GM19372 (cell line): ENCODE measurements around the gene VDAC2.

Experiments
- ATAC-seq: cut with Tn5 transposase; IDR thresholded peaks from one replicate; pipeline ENCODE4 v1.9.1; 2021; ENCODE audit warnings: mild to moderate bottlenecking, low read depth, moderate library complexity; ENCODE audit not compliant: unreplicated experiment

Gene VDAC2

GRCh38 chr10:75245354-75246250 lies 35.0 kb downstream of the VDAC2 start:
- ATAC-seq = no peak

DNA sequence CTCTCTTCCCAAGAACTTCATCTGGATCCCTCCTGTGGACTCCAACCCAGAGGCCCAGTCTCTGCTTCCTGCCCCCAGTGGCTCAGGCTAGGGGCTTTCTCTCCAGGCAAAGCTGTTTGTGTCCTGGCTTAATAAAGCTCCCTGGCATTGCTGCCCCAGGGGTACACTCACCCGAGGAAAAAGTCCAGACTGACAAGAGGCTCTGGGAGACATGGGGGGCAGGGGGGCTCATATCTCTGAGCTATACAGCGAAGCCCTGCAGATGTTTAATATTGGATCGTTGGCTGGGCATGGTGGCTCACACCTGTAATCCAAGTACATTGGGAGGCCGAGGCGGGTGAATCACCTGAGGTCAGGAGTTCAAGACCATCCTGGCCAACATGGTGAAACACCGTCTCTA lies 35.9 kb downstream of the VDAC2 start:
- no peak for ATAC-seq

DNA sequence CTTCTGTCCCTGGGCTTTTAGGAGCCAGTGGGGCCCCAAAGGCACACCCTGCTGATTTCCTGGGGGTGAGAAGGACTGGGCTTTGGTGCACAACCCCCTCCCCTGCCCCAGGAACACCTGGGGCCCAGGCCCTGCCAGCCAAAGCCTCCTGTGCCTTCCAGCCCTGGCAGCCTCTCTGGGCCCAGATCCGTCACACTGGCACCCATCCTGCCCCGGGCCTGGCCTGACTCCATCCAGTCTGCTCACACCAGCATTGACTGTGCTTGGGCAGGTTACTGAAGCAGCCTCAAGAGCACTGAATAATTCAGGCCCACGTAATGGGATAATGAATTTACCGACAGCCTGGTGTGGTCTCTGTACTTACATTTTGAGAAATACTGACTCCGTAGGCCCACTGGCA lies 37.2 kb downstream of the VDAC2 start:
- ATAC-seq = no peak

DNA sequence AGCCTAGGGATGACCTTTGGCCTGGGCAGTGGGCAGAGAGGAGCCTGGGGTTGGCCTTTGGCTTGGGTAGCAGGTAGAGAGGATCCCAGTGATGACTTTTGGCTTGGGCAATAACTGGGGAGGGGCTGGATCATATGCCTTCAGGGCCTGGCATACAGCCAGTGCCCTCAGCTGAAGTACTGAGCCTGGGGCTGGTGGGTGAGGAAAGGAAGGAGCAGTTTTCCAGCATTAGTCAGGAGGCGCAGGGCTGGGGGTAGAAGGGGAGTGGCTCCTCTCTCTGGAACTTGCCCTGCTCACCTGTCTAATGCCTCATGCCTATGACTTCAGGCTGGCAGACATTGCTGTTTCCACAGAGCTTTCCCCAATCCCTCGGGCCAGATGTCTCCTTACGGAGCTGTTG lies 40.3 kb downstream of the VDAC2 start:
- ATAC-seq = no peak

DNA sequence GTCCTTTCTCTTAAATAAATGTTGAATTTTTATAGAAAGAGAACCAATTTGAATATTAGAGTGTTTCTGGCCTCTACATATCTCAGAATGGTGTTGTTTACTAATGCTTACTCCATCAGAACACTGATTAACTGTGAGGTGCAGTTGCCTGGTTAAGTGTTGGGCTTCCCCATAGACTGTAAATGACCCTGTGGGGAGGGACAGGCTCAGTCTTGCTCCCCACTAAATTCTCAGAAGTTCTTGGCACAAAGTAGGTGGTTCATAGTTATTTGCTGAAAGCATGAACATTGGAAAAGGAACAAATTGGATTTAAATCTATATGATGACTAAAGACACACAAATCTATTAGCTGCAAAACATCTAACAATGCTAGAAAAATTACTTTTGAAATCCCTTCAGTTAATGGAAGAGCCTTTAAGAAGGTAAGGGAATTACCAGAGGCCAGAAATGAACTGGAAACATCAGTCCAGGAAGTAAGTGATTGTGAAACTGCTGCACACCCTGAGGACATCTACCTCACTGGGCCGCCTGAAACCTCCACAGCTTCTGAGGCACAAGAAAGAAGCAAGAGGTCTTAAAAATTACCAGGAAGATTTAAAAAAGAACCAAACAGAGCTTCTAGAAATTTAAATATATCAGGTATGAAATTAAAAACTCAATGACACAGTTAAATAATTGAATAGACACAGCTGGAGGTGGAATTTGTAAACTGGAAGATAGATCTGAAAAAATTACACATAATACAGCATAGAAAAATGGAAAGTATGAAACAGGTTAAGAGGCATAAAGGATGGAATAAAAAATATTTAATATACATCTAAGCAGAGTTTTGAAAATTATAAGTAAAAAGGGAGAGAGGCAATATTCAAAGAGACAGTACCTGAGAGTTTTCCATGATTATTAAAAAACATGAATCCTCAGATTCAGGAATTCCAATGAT lies 43.0 kb downstream of the VDAC2 start:
- ATAC-seq = no peak

GRCh38 chr10:75254739-75255138 lies 44.1 kb downstream of the VDAC2 start:
- ATAC-seq = no peak

DNA sequence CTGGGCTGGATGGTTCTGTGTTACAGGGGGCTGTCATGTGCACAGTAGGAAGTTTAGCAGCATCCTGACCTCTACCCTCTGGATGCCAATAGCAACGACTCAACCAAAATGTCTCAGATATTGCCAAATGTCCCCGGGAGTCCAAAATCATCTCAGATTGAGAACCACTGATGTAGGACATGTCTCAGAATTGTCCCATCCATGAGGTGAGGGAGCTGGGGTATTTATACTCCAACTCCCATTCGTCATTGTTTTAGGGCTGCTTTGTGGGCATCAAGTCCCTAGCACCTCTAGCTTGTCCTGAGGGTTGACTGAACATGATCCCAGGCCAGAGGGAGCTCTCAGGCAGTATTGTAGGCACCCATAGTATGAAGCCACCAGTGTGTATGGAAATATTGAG lies 50.4 kb downstream of the VDAC2 start:
- no peak for ATAC-seq

- ATAC-seq = no peak
Observed at GRCh38 chr10:75261813-75262705, 51.5 kb downstream of the VDAC2 start.

DNA sequence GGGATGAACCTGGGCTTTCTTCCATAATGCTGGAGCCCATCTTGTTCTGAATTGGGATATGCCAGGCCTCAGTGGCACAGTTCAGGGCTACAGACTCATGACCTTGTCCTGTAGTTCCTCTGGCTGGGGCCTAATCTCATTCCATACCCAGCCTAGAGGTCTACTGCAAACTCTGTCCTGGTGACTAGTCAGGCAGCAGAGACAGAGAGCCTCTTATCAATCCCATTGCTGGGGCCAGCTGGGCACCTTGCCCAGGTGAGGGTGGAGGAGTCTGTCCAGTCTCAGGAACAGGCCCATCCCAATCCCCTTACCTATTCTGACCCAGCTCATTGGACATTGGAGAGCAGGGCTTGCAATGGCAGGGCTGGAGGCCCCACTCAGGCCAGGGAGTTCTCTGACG lies 53.2 kb downstream of the VDAC2 start:
- no peak for ATAC-seq

- no peak for ATAC-seq
Observed at GRCh38 chr10:75265856-75266255, 55.3 kb downstream of the VDAC2 start.

DNA sequence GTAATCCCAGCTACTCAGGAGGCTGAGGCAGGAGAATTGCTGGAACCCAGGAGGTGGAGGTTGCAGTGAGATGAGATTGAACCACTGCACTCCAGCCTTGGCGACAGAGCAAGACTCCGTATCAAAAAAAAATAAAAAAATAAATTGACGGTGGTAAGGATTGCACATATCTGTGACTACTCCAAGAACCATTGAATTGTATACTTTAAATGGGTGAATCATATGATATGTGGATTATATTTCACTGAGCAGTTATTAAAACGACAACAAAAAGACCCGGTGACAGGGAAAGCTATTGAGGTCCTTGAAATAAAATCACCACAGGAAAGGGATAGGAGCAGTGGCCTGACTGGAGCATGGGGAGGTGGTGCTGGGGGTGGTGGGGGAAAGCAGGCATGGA lies 56.3 kb downstream of the VDAC2 start:
- no peak for ATAC-seq

- ATAC-seq = no peak
Observed at GRCh38 chr10:75269605-75270004, 59.0 kb downstream of the VDAC2 start.

- ATAC-seq = no peak
Observed at GRCh38 chr10:75272094-75272493, 61.5 kb downstream of the VDAC2 start.

GRCh38 chr10:75272896-75273295 lies 62.3 kb downstream of the VDAC2 start:
- no peak for ATAC-seq

GRCh38 chr10:75276069-75276872 lies 65.7 kb downstream of the VDAC2 start:
- no peak for ATAC-seq

DNA sequence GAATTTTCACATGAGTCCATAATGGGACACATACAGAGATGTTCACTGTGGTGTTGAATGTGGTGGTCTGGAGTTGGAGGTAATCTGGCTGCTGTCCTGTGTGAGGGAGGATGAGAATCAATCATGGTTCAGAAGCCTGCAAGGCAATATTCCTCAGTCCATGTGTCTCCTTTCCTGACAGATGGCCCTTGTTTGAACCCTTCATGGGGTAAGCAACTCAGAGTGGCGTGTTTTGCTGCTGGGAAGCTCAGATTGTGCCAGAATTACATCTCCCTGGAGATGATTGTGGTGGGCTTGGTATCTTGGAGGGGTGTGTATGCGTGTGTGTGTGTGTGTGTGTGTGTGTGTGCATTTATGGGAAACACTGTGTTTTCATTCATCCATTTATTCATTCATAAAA lies 69.6 kb downstream of the VDAC2 start:
- ATAC-seq = no peak
